Mesenchymal stem cell (in vitro differentiated cells and primary cell): ENCODE measurements around the gene RDH5.
A peak's percentile ranks its signal among the peaks of the same experiment; 100 is the strongest.

Source experiments
- DNase-seq: peaks from one replicate; pipeline ENCODE4 v3.0.0-alpha.2; 2013
- H2AFZ ChIP-seq: one replicate; pipeline ENCODE4 v1.6.1; 2013; ENCODE audit warnings: low read depth, mild to moderate bottlenecking, control low read depth, inconsistent platforms, low read length, moderate library complexity
- H2AK5ac ChIP-seq: 2 replicates; pipeline ENCODE4 v1.6.1; 2013; ENCODE audit warnings: low read length, moderate library complexity, mild to moderate bottlenecking, inconsistent platforms; ENCODE audit not compliant: severe bottlenecking
- H2BK120ac ChIP-seq: one replicate; pipeline ENCODE4 v1.6.1; 2013; ENCODE audit warnings: low read depth, mild to moderate bottlenecking, inconsistent platforms, low read length, moderate library complexity
- H2BK12ac ChIP-seq, 2 experiments: one replicate each; pipeline ENCODE4 v1.6.1; 2013; ENCODE audit warnings: inconsistent platforms in 2 of 2, low read length in 2 of 2, mild to moderate bottlenecking in 2 of 2, moderate library complexity in 2 of 2, control low read depth in 1 of 2
- H2BK15ac ChIP-seq: one replicate; pipeline ENCODE4 v1.6.1; 2013; ENCODE audit warnings: mild to moderate bottlenecking, low read depth, inconsistent platforms; ENCODE audit not compliant: poor library complexity, severe bottlenecking
- H2BK5ac ChIP-seq: 2 replicates; pipeline ENCODE4 v1.6.1; 2013; ENCODE audit warnings: low read depth, mild to moderate bottlenecking, low read length, control low read depth, inconsistent platforms; ENCODE audit not compliant: poor library complexity, severe bottlenecking
- H3K14ac ChIP-seq, 2 experiments: one replicate each; pipeline ENCODE4 v1.6.1; 2013; ENCODE audit warnings: inconsistent platforms in 2 of 2, low read length in 2 of 2, control low read depth in 1 of 2, mild to moderate bottlenecking in 1 of 2, moderate library complexity in 1 of 2
- H3K18ac ChIP-seq, 2 experiments: one replicate each; pipeline ENCODE4 v1.6.1; 2013; ENCODE audit warnings: inconsistent platforms in 2 of 2, low read length in 2 of 2, control low read depth in 1 of 2, low read depth in 1 of 2, mild to moderate bottlenecking in 1 of 2
- H3K23ac ChIP-seq, 2 experiments: one replicate each; pipeline ENCODE4 v1.6.1; 2013; ENCODE audit warnings: inconsistent platforms in 2 of 2, low read length in 2 of 2, mild to moderate bottlenecking in 2 of 2, moderate library complexity in 2 of 2, control low read depth in 1 of 2
- H3K27ac ChIP-seq: 2 replicates; pipeline ENCODE4 v1.5.1; 2013; ENCODE audit warnings: mild to moderate bottlenecking, moderate library complexity, low read length, control low read depth, inconsistent platforms; ENCODE audit not compliant: poor library complexity, severe bottlenecking
- H3K27me3 ChIP-seq, 2 experiments: 2 replicates each; pipeline versions ENCODE4 v1.6.1 to v1.7.0; 2013; ENCODE audit warnings: low read length in 2 of 2, mild to moderate bottlenecking in 2 of 2, moderate library complexity in 2 of 2, control low read depth in 1 of 2, inconsistent platforms in 1 of 2; ENCODE audit not compliant: control insufficient read depth in 1 of 2, insufficient read depth in 1 of 2
- H3K36me3 ChIP-seq, 2 experiments: 2 replicates each; pipeline versions ENCODE4 v1.6.1 to v1.7.0; 2013; ENCODE audit warnings: low read length in 2 of 2, control low read depth in 1 of 2, inconsistent platforms in 1 of 2, low read depth in 1 of 2, mild to moderate bottlenecking in 1 of 2; ENCODE audit not compliant: insufficient read depth in 2 of 2, control insufficient read depth in 1 of 2
- H3K4ac ChIP-seq, 2 experiments: one replicate each; pipeline ENCODE4 v1.6.1; 2013; ENCODE audit warnings: inconsistent platforms in 2 of 2, low read length in 2 of 2, mild to moderate bottlenecking in 2 of 2, moderate library complexity in 2 of 2, control low read depth in 1 of 2, low read depth in 1 of 2
- H3K4me1 ChIP-seq: 2 replicates; pipeline ENCODE4 v1.6.1; 2013; ENCODE audit warnings: low read depth, low read length, control low read depth; ENCODE audit not compliant: control insufficient read depth, insufficient read depth
- H3K4me2 ChIP-seq: 2 replicates; pipeline ENCODE4 v1.6.1; 2013; ENCODE audit warnings: low read length, mild to moderate bottlenecking, inconsistent platforms; ENCODE audit not compliant: poor library complexity, severe bottlenecking
- H3K4me3 ChIP-seq, 2 experiments: 2 replicates each; pipeline versions ENCODE4 v1.5.1 to v1.7.0; 2013; ENCODE audit warnings: low read length in 2 of 2, mild to moderate bottlenecking in 2 of 2, control low read depth in 1 of 2, low read depth in 1 of 2; ENCODE audit not compliant: insufficient read depth in 1 of 2
- H3K79me1 ChIP-seq: replicated peaks from 2 replicates; pipeline ENCODE4 v1.6.1; 2013; ENCODE audit warnings: mild to moderate bottlenecking, control low read depth, low read length, inconsistent platforms; ENCODE audit not compliant: poor library complexity, severe bottlenecking
- H3K9ac ChIP-seq: 2 replicates; pipeline ENCODE4 v1.7.0; 2013; ENCODE audit warnings: mild to moderate bottlenecking, low read length, moderate library complexity
- H3K9me3 ChIP-seq: 2 replicates; pipeline ENCODE4 v1.7.0; 2013; ENCODE audit warnings: mild to moderate bottlenecking, low read length; ENCODE audit not compliant: control insufficient read depth
- H4K8ac ChIP-seq: one replicate; pipeline ENCODE4 v1.6.1; 2013; ENCODE audit warnings: inconsistent platforms, mild to moderate bottlenecking, low read length, moderate library complexity
- H4K91ac ChIP-seq: one replicate; pipeline ENCODE4 v1.6.1; 2013; ENCODE audit warnings: mild to moderate bottlenecking, low read length, inconsistent platforms
- WGBS: methylation state at CpG from one replicate; pipeline ENCODE4 v1.1.7; 2013; ENCODE audit warnings: mixed read lengths; 5-methylcytosine and 5-hydroxymethylcytosine counted together

Gene RDH5

DNA sequence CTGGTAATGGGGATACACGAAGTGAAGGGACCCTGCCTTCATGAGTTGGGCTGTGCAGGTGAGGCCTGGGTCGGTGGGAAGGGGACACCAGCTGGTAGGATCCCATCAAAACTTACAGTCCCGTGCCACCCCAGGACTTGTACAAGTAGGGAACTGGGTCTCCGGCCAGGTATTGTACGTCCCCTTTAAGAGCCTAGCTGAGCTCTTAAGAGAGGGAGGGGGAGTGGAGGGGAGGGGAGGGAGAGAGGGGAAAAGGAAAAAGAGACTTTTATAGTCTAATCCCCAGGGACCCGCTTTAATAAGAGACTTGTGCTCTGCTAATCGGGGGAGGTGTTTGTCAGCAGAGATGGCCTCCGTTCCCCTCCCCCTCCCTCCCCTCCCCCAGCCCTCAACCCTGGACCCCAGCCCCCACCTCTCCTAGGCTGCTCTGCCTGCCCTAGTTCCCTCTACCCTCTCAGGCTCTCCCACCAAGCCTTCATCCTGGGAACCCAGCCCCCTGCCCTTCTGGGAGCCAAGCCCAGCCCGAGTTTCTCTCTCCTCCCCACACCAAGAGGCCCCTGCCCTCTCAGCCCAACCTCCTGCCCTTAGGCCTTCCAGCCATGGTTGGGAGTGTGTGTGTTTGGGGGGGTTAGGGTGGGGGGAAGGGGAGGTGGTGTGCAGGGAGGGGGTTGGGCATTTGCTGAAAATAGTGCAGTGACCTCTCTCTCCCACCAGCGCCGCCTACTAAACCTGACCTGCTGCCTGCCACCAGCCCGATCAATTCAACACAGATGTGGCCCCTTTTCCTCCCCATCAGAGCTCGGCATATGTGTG, 25.4 kb downstream of the RDH5 start:
- Histone ChIP-seq H3K9me3 (no peaks in the 10 kb centered on the region), H2BK15ac (peak overlapping the region; percentile 49), H3K23ac (no peak overlapping the region), H3K79me1 (peaks cover 15% of the 10 kb centered on the region), H2BK5ac (no peak overlapping the region), H3K4me2 (peak overlapping the region; percentile 85), H3K9ac (peak overlapping the region; percentile 82), H2BK120ac (peak overlapping the region; percentile 57), H3K18ac (peak overlapping the region; percentile 71 to 73), H4K91ac (peak overlapping the region; percentile 75), H2AFZ (no peak overlapping the region), H2BK12ac (peak overlapping the region; percentile 20 to 33), H3K27me3 (no peaks in the 10 kb centered on the region), H3K14ac (peak overlapping the region in 1 of 2 experiments; percentile 61), H2AK5ac (no peak overlapping the region), H3K4me1 (peaks cover 22% of the 10 kb centered on the region), H3K27ac (no peak overlapping the region), H3K36me3 (peaks cover 18 to 19% of the 10 kb centered on the region in 2 experiments), H4K8ac (peak overlapping the region; percentile 82), H3K4me3 (peak overlapping the region in 1 of 2 experiments; percentile 91), H3K4ac (peak overlapping the region in 1 of 2 experiments; percentile 45)
- WGBS, result 4% methylated on average over 11 of the region's 13 CpGs
- peak; percentile 31 for DNase-seq

DNA sequence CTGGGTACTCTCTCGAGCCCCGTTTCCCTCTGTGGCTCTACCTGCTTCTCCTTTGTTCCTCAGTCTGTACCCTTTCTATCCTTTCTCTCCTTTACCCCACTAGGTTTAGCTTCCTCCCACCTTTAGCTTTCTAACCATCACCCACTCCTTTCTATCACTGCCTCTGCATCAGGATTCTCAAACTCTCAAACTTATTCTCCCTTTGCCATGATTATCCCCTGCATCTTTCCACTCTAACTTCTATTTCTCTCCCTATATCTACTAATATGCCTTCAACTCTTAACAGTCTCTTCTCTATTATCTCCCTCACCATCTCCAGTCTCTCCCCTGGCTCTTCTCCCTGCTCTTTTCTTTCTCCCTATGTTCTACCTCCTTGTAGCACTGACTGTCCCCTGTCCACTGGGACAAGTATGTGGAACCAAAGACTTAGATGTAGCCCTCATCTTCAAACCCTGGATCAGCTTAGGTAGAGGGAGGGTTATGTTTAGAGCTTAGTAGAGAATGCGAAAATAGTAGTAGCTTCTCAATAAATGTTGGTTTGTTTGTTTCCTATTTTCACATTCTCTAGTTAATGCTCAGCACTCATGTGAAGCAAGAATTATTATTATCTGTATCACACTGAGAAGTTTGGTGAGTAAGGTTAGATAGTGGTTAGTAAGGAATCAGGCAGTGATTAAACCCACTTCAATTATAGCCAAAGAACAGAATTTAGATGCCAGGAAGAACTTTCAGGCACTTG, 26.1 kb downstream of the RDH5 start:
- Histone ChIP-seq H3K4me3 (no peak overlapping the region), H4K91ac (no peak overlapping the region), H3K4me1 (peaks cover 22% of the 10 kb centered on the region), H2AFZ (no peak overlapping the region), H3K27me3 (no peaks in the 10 kb centered on the region), H3K9ac (peak overlapping the region; percentile 36), H3K23ac (no peak overlapping the region), H2BK5ac (no peak overlapping the region), H3K4ac (no peak overlapping the region), H3K27ac (no peak overlapping the region), H3K4me2 (no peak overlapping the region), H3K14ac (no peak overlapping the region), H3K9me3 (no peaks in the 10 kb centered on the region), H3K18ac (peak overlapping the region in 1 of 2 experiments; percentile 58), H2AK5ac (no peak overlapping the region), H2BK15ac (no peak overlapping the region), H3K79me1 (peaks cover 17% of the 10 kb centered on the region), H2BK120ac (no peak overlapping the region), H3K36me3 (peaks cover 24 to 27% of the 10 kb centered on the region in 2 experiments), H2BK12ac (peak overlapping the region in 1 of 2 experiments; percentile 29), H4K8ac (peak overlapping the region; percentile 27)
- WGBS, result 3% methylated on average over 2 of the region's 3 CpGs
- no peak for DNase-seq

GRCh38 chr12:55746913-55747231, 26.7 kb downstream of the RDH5 start:
- DNase-seq, result no peak
- Histone ChIP-seq H2AFZ (no peak overlapping the region), H3K79me1 (peaks cover 20% of the 10 kb centered on the region), H3K9me3 (no peaks in the 10 kb centered on the region), H2BK15ac (no peak overlapping the region), H3K14ac (no peak overlapping the region), H4K91ac (no peak overlapping the region), H3K36me3 (peaks cover 30 to 32% of the 10 kb centered on the region in 2 experiments), H3K4me3 (no peak overlapping the region), H3K4ac (no peak overlapping the region), H4K8ac (no peak overlapping the region), H2AK5ac (no peak overlapping the region), H3K27ac (no peak overlapping the region), H3K27me3 (no peaks in the 10 kb centered on the region), H3K4me2 (no peak overlapping the region), H3K18ac (no peak overlapping the region), H2BK5ac (no peak overlapping the region), H3K4me1 (peaks cover 20% of the 10 kb centered on the region), H3K9ac (no peak overlapping the region), H3K23ac (no peak overlapping the region), H2BK120ac (no peak overlapping the region), H2BK12ac (no peak overlapping the region)

DNA sequence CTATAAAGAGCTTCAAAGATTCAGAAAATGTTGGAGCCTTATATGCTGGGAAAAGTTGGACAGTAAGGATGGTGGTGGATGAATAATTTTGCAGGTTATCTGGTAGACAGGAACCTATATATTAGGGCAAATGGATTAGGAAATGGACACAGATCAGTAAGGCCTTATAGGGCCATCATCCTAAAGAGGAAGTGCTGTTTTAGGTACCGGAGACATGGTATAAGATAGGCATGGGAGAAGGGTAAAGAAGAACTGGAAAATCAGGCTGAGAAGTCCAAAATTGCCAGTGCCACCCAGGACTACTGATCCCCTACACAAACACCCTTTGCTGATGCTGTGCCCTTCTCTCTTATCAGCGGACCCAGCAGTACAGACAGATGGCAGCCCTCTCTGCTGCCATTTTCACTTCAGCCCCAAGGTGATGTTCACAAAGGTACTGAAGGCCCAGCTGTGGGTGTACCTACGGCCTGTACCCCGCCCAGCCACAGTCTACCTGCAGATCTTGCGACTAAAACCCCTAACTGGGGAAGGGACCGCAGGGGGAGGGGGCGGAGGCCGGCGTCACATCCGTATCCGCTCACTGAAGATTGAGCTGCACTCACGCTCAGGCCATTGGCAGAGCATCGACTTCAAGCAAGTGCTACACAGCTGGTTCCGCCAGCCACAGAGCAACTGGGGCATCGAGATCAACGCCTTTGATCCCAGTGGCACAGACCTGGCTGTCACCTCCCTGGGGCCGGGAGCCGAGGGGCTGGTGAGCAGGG, 28.2 kb downstream of the RDH5 start:
- Histone ChIP-seq H3K9ac (no peak overlapping the region), H4K8ac (no peak overlapping the region), H3K27me3 (no peaks in the 10 kb centered on the region), H3K9me3 (no peaks in the 10 kb centered on the region), H3K4me3 (no peak overlapping the region), H3K18ac (no peak overlapping the region), H4K91ac (no peak overlapping the region), H3K14ac (no peak overlapping the region), H3K36me3 (peaks cover 38 to 47% of the 10 kb centered on the region in 2 experiments), H2BK12ac (no peak overlapping the region), H3K79me1 (peaks cover 25% of the 10 kb centered on the region), H2AFZ (no peak overlapping the region), H3K4me2 (no peak overlapping the region), H2BK15ac (no peak overlapping the region), H2BK5ac (no peak overlapping the region), H3K27ac (no peak overlapping the region), H3K4me1 (peaks cover 16% of the 10 kb centered on the region), H3K4ac (no peak overlapping the region), H2AK5ac (no peak overlapping the region), H2BK120ac (no peak overlapping the region), H3K23ac (peak overlapping the region in 1 of 2 experiments; percentile 54)
- DNase-seq, result no peak
- WGBS, result 95% methylated on average over 18 of the region's 18 CpGs
